Activated CD4-positive, alpha-beta memory T cell treated with anti-CD3 and anti-CD28 coated beads for 36 hours (primary cell): ENCODE results near the gene HOXC6. TPM values are rescaled to one million over a fixed set of nuclear protein-coding genes. Genes with fewer than 3 reads are reported as not detected.

Source experiments
- CTCF ChIA-PET: fragments of 350-600 bp; sonication (Branson Sonifier 250); formaldehyde crosslinking; loops from one replicate; lab custom pipeline; 2021; ENCODE audit warnings: antibody characterized with exemption, inconsistent platforms; lab: Charles Lee
- POLR2A ChIA-PET: fragments of 350-600 bp; sonication (Branson Sonifier 250); formaldehyde crosslinking; loops from one replicate; lab custom pipeline; 2021; ENCODE audit warnings: antibody characterized with exemption; lab: Charles Lee
- DNase-seq: peaks from one replicate; pipeline ENCODE4 v3.0.0-alpha.2; 2020
- H3K27ac Mint-ChIP-seq: one replicate; pipeline ENCODE4 v1.8.0; 2021; ENCODE audit warnings: mixed read lengths
- H3K27me3 Mint-ChIP-seq: one replicate; pipeline ENCODE4 v1.8.0; 2021; ENCODE audit warnings: mixed read lengths
- H3K36me3 Mint-ChIP-seq: one replicate; pipeline ENCODE4 v1.8.0; 2021; ENCODE audit warnings: mixed read lengths
- H3K4me1 Mint-ChIP-seq: one replicate; pipeline ENCODE4 v1.8.0; 2021; ENCODE audit warnings: low read depth, mixed read lengths
- H3K4me3 Mint-ChIP-seq: one replicate; pipeline ENCODE4 v1.8.0; 2021; ENCODE audit warnings: mild to moderate bottlenecking, mixed read lengths
- H3K9me3 Mint-ChIP-seq: one replicate; pipeline ENCODE4 v1.8.0; 2021; ENCODE audit warnings: mixed read lengths
- intact Hi-C: fragments of 100-400 bp; cut with micrococcal nuclease; formaldehyde crosslinking; loops from one replicate; pipeline ENCODE4 v1.15.1; 2023
- total RNA-seq, 2 experiments: library from RNA; stranded (reverse); gene quantifications; one replicate each; pipeline ENCODE4 v1.2.3, GENCODE V29; 2021

Gene HOXC6
- total RNA-seq, 2 experiments from 2014 or later = not detected

- Mint-ChIP-seq H3K4me3 (no peak overlapping the region), H3K4me1 (peaks cover 20% of the 10 kb centered on the region), H3K36me3 (no peaks in the 10 kb centered on the region), H3K27me3 (peaks cover 91% of the 10 kb centered on the region), H3K27ac (peak overlapping the region; percentile 19), H3K9me3 (no peaks in the 10 kb centered on the region)
- POLR2A ChIA-PET = no interaction called here
- CTCF ChIA-PET = interaction anchor here (0.7 to 9.3 kb wide), 12 partner anchors 8 to 203 kb away, joined by 3 to 127 read pairs (median 8); partner anchors contain the start of genes HOXC10, HOXC13, HOXC5 and SMUG1
- intact Hi-C loops = loop anchor here (10.0 kb wide), 1 partner anchor 360 kb away; the partner anchor contains the start of gene GPR84
- no peak for DNase-seq
Observed at GRCh38 chr12:54004841-54005530, 23.3 kb upstream of the HOXC6 start.

- H3K9me3 Mint-ChIP-seq = no peaks in the 10 kb centered on the region
- POLR2A ChIA-PET = no interaction called here
- no peaks in the 10 kb centered on the region for H3K36me3 Mint-ChIP-seq
Observed at GRCh38 chr12:54005531-54005852, 22.7 kb upstream of the HOXC6 start.

GRCh38 chr12:54005853-54006558 lies 22.2 kb upstream of the HOXC6 start:
- ChIA-PET CTCF (interaction anchor here (0.6 to 9.3 kb wide), 20 partner anchors 9 to 209 kb away, joined by 3 to 127 read pairs (median 6); partner anchors contain the start of genes HOXC10, HOXC13, HOXC5 and HOXC6), POLR2A (interaction anchor here (1.0 kb wide), 1 partner anchor 11 kb away, joined by 3 read pairs; no protein-coding TSS in a partner anchor)
- intact Hi-C loops = loop anchor here (1.0 to 10.0 kb wide), 4 partner anchors 27 to 359 kb away; partner anchors contain the start of genes GPR84 and HOXC5
- no peaks in the 10 kb centered on the region for H3K9me3 Mint-ChIP-seq
- H3K27ac Mint-ChIP-seq = no peak overlapping the region
- no peaks in the 10 kb centered on the region for H3K36me3 Mint-ChIP-seq
- H3K4me1 Mint-ChIP-seq = peaks cover 22% of the 10 kb centered on the region
- peaks cover 91% of the 10 kb centered on the region for H3K27me3 Mint-ChIP-seq
- H3K4me3 Mint-ChIP-seq = peak overlapping the region; percentile 68
- DNase-seq = peak; percentile 89

More at GRCh38 chr12:54005531-54005852, 22.7 kb upstream of the HOXC6 start:
- intact Hi-C loops = loop anchor here (10.0 kb wide), 1 partner anchor 359 kb away; the partner anchor contains the start of gene GPR84
- H3K4me1 Mint-ChIP-seq = peaks cover 20% of the 10 kb centered on the region
- no peak overlapping the region for H3K4me3 Mint-ChIP-seq
- CTCF ChIA-PET = interaction anchor here (0.6 to 9.3 kb wide), 18 partner anchors 9 to 209 kb away, joined by 3 to 127 read pairs (median 7); partner anchors contain the start of genes HOXC10, HOXC13, HOXC5 and SMUG1
- peaks cover 93% of the 10 kb centered on the region for H3K27me3 Mint-ChIP-seq
- no peak for DNase-seq
- H3K27ac Mint-ChIP-seq = peak overlapping the region; percentile 19

- Mint-ChIP-seq H3K27ac (no peak overlapping the region), H3K4me1 (peaks cover 28% of the 10 kb centered on the region), H3K36me3 (no peaks in the 10 kb centered on the region), H3K27me3 (peaks cover 91% of the 10 kb centered on the region), H3K4me3 (peak overlapping the region; percentile 68), H3K9me3 (no peaks in the 10 kb centered on the region)
- no peak for DNase-seq
- ChIA-PET CTCF (interaction anchor here (0.6 to 9.3 kb wide), 16 partner anchors 8 to 208 kb away, joined by 3 to 127 read pairs (median 6); partner anchors contain the start of genes HOXC10, HOXC5, HOXC6 and SMUG1), POLR2A (interaction anchor here (1.0 kb wide), 1 partner anchor 11 kb away, joined by 3 read pairs; no protein-coding TSS in a partner anchor)
- intact Hi-C loops = loop anchor here (1.0 to 10.0 kb wide), 4 partner anchors 26 to 358 kb away; partner anchors contain the start of genes GPR84 and HOXC5
Observed at GRCh38 chr12:54006559-54007220, 21.6 kb upstream of the HOXC6 start.

- intact Hi-C loops = loop anchor here (2.0 to 10.0 kb wide), 2 partner anchors 25 to 357 kb away; partner anchors contain the start of genes GPR84 and HOXC5
- Mint-ChIP-seq H3K4me3 (no peak overlapping the region), H3K27ac (no peak overlapping the region), H3K4me1 (peaks cover 25% of the 10 kb centered on the region), H3K36me3 (no peaks in the 10 kb centered on the region), H3K27me3 (peaks cover 85% of the 10 kb centered on the region), H3K9me3 (no peaks in the 10 kb centered on the region)
- ChIA-PET CTCF (interaction anchor here (0.7 to 9.3 kb wide), 11 partner anchors 7 to 373 kb away, joined by 3 to 127 read pairs (median 6); partner anchors contain the start of genes HOXC5 and SMUG1), POLR2A (no interaction called here)
- DNase-seq = no peak
Observed at GRCh38 chr12:54007538-54008259, 20.5 kb upstream of the HOXC6 start.

- no peak for DNase-seq
- H3K27me3 Mint-ChIP-seq = peaks cover 85% of the 10 kb centered on the region
- no peaks in the 10 kb centered on the region for H3K36me3 Mint-ChIP-seq
- ChIA-PET CTCF (interaction anchor here (1.2 to 9.3 kb wide), 8 partner anchors 9 to 372 kb away, joined by 4 to 127 read pairs (median 26); partner anchors contain the start of gene SMUG1), POLR2A (no interaction called here)
- no peak overlapping the region for H3K27ac Mint-ChIP-seq
- H3K4me3 Mint-ChIP-seq = no peak overlapping the region
- intact Hi-C loops = loop anchor here (10.0 kb wide), 1 partner anchor 357 kb away; the partner anchor contains the start of gene GPR84
- H3K4me1 Mint-ChIP-seq = peaks cover 25% of the 10 kb centered on the region
- H3K9me3 Mint-ChIP-seq = no peaks in the 10 kb centered on the region
Observed at GRCh38 chr12:54008260-54008552, 20.0 kb upstream of the HOXC6 start.

- Mint-ChIP-seq H3K27me3 (peaks cover 84% of the 10 kb centered on the region), H3K27ac (no peak overlapping the region), H3K4me3 (no peak overlapping the region), H3K9me3 (no peaks in the 10 kb centered on the region), H3K4me1 (peaks cover 26% of the 10 kb centered on the region), H3K36me3 (no peaks in the 10 kb centered on the region)
- intact Hi-C loops = loop anchor here (10.0 kb wide), 1 partner anchor 355 kb away; the partner anchor contains the start of gene GPR84
- ChIA-PET CTCF (interaction anchor here (0.7 to 9.3 kb wide), 13 partner anchors 8 to 508 kb away, joined by 3 to 127 read pairs (median 6); partner anchors contain the start of genes HOXC10, HOXC5, SMUG1 and TARBP2), POLR2A (no interaction called here)
- DNase-seq = peak; percentile 36
Observed at GRCh38 chr12:54009171-54010052, 18.8 kb upstream of the HOXC6 start.

GRCh38 chr12:54010053-54010971 lies 17.9 kb upstream of the HOXC6 start:
- ChIA-PET CTCF (interaction anchor here (4.9 to 9.3 kb wide), 3 partner anchors 182 to 205 kb away, joined by 46 to 127 read pairs (median 112); partner anchors contain the start of gene SMUG1), POLR2A (no interaction called here)
- DNase-seq = no peak
- intact Hi-C loops = no loop called here
- no peaks in the 10 kb centered on the region for H3K9me3 Mint-ChIP-seq
- no peak overlapping the region for H3K27ac Mint-ChIP-seq
- H3K4me3 Mint-ChIP-seq = no peak overlapping the region
- no peaks in the 10 kb centered on the region for H3K36me3 Mint-ChIP-seq
- H3K27me3 Mint-ChIP-seq = peaks cover 84% of the 10 kb centered on the region
- H3K4me1 Mint-ChIP-seq = peaks cover 35% of the 10 kb centered on the region

- no peak overlapping the region for H3K4me3 Mint-ChIP-seq
Observed at GRCh38 chr12:54010972-54011664, 17.1 kb upstream of the HOXC6 start.

More at GRCh38 chr12:54010972-54011664, 17.1 kb upstream of the HOXC6 start:
- H3K9me3 Mint-ChIP-seq = no peaks in the 10 kb centered on the region
- POLR2A ChIA-PET = no interaction called here
- no peak overlapping the region for H3K27ac Mint-ChIP-seq
- intact Hi-C loops = no loop called here
- H3K36me3 Mint-ChIP-seq = no peaks in the 10 kb centered on the region
- peaks cover 84% of the 10 kb centered on the region for H3K27me3 Mint-ChIP-seq
- DNase-seq = no peak
- peaks cover 36% of the 10 kb centered on the region for H3K4me1 Mint-ChIP-seq
- CTCF ChIA-PET = interaction anchor here (8.6 to 9.3 kb wide), 2 partner anchors 181 to 190 kb away, joined by 112 to 127 read pairs; partner anchors contain the start of gene SMUG1
